Neural cell (in vitro differentiated cells): ENCODE results near the gene PGR.

Source experiments
- EP300 ChIP-seq: fragments of 450-650 bp; conservative IDR thresholded peaks from 2 replicates; pipeline ENCODE4 v1.6.1; 2014; ENCODE audit warnings: antibody characterized with exemption, mild to moderate bottlenecking, moderate library complexity; ENCODE audit not compliant: poor library complexity, severe bottlenecking
- EZH2 ChIP-seq: fragments of 200-600, 300-800 bp; shearing (Covaris generic), sonication (generic); IDR thresholded peaks from 2 replicates; pipeline ENCODE4 v1.6.1; 2014; ENCODE audit warnings: antibody characterized with exemption, low read length, borderline replicate concordance, mild to moderate bottlenecking; ENCODE audit not compliant: insufficient read depth, poor library complexity, severe bottlenecking
- MXI1 ChIP-seq: fragments of 450-650 bp; conservative IDR thresholded peaks from 2 replicates; pipeline ENCODE4 v1.6.1; 2014; ENCODE audit warnings: antibody characterized with exemption, mild to moderate bottlenecking; ENCODE audit not compliant: poor library complexity, severe bottlenecking
- POLR2AphosphoS5 ChIP-seq: IDR thresholded peaks from 2 replicates; pipeline ENCODE4 v1.6.1; 2012
- TAF1 ChIP-seq: IDR thresholded peaks from 2 replicates; pipeline ENCODE4 v1.6.1; 2012; ENCODE audit warnings: low read depth
- TF ChIP-seq, protein P1 (sequence below): fragments of 450-650 bp; IDR thresholded peaks from 2 replicates; pipeline ENCODE4 v1.5.1; 2014; ENCODE audit warnings: antibody characterized with exemption, mild to moderate bottlenecking, moderate library complexity; ENCODE audit not compliant: poor library complexity, severe bottlenecking
- TF ChIP-seq, protein P2 (sequence below): IDR thresholded peaks from 2 replicates; pipeline ENCODE4 v1.6.1; 2012; ENCODE audit warnings: borderline replicate concordance

DNA sequence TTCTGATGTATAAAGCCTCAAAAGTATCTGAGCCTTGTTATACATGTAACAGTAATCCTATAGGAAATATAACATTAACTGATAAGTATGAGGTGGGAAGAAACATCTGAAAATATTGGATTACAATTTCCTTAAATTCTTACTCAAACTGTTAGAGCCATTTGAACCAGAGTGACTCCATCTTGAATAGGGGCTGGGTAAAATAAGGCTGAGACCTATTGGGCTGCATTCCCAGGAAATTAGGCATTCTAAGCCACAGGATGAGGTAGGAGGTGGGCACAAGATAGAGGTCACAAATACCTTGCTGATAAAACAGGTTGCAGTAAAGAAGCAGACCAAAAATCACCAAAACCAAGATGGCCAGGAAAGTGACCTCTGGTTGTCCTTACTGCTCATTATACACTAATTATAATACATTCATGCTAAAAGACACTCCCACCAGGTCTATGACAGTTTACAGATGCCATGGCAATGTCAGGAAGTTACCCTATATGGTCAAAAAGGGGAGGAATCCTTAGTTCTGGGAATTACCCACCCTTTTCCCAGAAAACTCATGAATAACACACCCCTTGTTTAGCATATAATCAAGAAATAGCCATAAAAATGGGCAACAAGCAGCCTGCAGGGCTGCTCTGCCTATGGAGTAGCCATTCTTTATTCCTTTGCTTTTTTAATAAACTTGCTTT, 114.9 kb downstream of the PGR start:
- TF ChIP-seq POLR2AphosphoS5 (no peak), EZH2 (no peak), EP300 (no peak), MXI1 (no peak), TAF1 (no peak)
- TF ChIP-seq, protein P1, sequence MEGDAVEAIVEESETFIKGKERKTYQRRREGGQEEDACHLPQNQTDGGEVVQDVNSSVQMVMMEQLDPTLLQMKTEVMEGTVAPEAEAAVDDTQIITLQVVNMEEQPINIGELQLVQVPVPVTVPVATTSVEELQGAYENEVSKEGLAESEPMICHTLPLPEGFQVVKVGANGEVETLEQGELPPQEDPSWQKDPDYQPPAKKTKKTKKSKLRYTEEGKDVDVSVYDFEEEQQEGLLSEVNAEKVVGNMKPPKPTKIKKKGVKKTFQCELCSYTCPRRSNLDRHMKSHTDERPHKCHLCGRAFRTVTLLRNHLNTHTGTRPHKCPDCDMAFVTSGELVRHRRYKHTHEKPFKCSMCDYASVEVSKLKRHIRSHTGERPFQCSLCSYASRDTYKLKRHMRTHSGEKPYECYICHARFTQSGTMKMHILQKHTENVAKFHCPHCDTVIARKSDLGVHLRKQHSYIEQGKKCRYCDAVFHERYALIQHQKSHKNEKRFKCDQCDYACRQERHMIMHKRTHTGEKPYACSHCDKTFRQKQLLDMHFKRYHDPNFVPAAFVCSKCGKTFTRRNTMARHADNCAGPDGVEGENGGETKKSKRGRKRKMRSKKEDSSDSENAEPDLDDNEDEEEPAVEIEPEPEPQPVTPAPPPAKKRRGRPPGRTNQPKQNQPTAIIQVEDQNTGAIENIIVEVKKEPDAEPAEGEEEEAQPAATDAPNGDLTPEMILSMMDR = no peak
- TF ChIP-seq, protein P2, sequence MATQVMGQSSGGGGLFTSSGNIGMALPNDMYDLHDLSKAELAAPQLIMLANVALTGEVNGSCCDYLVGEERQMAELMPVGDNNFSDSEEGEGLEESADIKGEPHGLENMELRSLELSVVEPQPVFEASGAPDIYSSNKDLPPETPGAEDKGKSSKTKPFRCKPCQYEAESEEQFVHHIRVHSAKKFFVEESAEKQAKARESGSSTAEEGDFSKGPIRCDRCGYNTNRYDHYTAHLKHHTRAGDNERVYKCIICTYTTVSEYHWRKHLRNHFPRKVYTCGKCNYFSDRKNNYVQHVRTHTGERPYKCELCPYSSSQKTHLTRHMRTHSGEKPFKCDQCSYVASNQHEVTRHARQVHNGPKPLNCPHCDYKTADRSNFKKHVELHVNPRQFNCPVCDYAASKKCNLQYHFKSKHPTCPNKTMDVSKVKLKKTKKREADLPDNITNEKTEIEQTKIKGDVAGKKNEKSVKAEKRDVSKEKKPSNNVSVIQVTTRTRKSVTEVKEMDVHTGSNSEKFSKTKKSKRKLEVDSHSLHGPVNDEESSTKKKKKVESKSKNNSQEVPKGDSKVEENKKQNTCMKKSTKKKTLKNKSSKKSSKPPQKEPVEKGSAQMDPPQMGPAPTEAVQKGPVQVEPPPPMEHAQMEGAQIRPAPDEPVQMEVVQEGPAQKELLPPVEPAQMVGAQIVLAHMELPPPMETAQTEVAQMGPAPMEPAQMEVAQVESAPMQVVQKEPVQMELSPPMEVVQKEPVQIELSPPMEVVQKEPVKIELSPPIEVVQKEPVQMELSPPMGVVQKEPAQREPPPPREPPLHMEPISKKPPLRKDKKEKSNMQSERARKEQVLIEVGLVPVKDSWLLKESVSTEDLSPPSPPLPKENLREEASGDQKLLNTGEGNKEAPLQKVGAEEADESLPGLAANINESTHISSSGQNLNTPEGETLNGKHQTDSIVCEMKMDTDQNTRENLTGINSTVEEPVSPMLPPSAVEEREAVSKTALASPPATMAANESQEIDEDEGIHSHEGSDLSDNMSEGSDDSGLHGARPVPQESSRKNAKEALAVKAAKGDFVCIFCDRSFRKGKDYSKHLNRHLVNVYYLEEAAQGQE = no peak
